ENCODE data around the gene SRMS. TPM values are rescaled to one million over a fixed set of nuclear protein-coding genes. Genes with fewer than 3 reads are reported as not detected.

Gene SRMS
- total and polyA plus RNA-seq, 7 donors: 0.19 to 2.4 TPM; not detected in 5

DNA sequence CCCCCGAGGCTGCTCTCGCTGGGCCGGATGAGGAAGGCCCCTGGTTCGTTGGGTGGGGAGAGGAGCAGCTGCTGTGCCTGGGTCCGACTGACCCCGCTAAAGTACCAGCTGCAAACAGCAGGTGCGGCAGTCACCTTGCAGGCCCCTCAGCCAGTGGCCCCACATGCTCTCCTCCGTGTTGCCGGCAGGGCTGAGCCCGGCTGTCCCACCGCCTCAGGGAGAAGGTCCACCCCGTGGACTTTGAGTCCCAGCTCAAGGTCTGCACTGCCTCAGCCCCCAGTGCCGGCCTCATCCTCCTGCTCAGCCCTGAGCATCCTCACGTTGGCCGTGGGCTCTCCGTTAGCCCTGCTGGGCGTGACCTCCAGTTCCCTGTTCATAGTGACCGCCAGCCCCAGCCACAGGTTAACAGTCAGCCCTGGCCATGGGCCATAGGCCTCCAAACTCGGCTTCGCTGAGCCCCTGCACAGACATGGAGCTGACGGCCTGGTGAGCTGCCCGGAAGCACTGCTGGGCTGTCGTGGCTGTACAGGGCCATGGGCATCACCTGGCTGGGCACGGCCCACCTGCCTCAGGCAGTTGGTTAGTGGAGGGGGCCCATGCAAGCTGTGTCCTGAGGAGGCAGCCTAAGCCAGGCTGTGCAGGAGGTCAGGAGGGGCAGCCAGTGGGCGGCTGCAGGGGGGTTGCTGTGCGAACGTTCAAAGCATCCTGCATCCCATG lies 3.1 kb downstream of the SRMS start:
- intact Hi-C loops (cut with DNase I): no loop called here
- Histone ChIP-seq H3K9me3 (no peaks in the 10 kb centered on the region), H3K4me3 (no peak overlapping the region), H3K27ac (no peak overlapping the region), H3K27me3 (peaks cover 0 to 47% (median 35%) of the 10 kb centered on the region in 3 donors), H3K36me3 (no peaks in the 10 kb centered on the region), H3K4me1 (no peaks in the 10 kb centered on the region)
- DNase-seq: no peak
- TF ChIP-seq POLR2AphosphoS5 (IDR thresholded peaks at IDR 0.05): no peak
- no peak for TF ChIP-seq EP300 (IDR thresholded peaks at IDR 0.05)
- no peak for TF ChIP-seq POLR2A (IDR thresholded peaks at IDR 0.05)
- TF ChIP-seq, protein P1, sequence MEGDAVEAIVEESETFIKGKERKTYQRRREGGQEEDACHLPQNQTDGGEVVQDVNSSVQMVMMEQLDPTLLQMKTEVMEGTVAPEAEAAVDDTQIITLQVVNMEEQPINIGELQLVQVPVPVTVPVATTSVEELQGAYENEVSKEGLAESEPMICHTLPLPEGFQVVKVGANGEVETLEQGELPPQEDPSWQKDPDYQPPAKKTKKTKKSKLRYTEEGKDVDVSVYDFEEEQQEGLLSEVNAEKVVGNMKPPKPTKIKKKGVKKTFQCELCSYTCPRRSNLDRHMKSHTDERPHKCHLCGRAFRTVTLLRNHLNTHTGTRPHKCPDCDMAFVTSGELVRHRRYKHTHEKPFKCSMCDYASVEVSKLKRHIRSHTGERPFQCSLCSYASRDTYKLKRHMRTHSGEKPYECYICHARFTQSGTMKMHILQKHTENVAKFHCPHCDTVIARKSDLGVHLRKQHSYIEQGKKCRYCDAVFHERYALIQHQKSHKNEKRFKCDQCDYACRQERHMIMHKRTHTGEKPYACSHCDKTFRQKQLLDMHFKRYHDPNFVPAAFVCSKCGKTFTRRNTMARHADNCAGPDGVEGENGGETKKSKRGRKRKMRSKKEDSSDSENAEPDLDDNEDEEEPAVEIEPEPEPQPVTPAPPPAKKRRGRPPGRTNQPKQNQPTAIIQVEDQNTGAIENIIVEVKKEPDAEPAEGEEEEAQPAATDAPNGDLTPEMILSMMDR (IDR thresholded peaks at IDR 0.05): no peak
- 21 to 68% methylated on average over 27 of the region's 27 CpGs for WGBS, 2 donors

DNA sequence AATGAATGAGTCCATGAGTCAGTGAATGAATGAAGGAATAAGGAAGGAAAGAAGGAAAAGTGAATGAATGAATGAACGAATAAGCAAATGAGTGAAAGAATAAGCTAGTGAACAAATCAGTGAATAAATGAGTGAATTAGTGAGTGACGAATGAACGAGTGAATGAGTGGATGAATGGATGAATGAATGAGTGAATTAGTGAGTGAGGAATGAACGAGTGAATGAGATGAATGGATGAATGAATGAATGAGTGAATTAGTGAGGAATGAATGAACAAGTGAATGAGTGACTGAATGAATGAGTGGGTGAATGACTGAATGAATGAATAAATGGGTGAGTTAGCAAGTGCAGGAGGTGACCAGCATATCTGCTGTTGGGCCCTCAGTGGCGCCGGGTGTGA lies 3.8 kb downstream of the SRMS start:
- TF ChIP-seq, protein P1 (IDR thresholded peaks at IDR 0.05): no peak
- TF ChIP-seq POLR2AphosphoS5 (IDR thresholded peaks at IDR 0.05) (no peak), EP300 (IDR thresholded peaks at IDR 0.05) (no peak), POLR2A (IDR thresholded peaks at IDR 0.05) (no peak)
- 71 to 87% methylated on average over 6 of the region's 6 CpGs for WGBS, 2 donors

DNA sequence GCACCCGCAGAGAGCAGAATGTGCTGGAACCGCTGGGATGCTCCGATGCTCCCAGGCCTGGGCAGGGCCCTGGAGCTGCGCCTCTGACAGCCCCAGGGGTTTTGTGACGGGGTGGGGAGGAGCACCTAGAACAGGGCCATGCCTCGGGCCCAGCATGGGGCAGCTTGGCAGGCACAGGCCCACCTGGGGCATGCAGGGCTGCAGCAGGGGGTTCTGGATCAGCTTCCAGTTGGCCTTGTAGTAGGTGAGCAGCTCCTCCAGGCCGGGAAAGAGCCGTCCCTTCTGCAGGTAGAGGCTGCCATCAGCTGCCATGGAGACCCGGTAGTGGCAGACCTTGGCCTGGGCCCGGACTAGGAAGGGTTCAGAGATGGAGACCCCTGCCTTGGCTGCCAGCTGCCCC lies 4.4 kb downstream of the SRMS start:
- intact Hi-C loops (cut with DNase I): no loop called here
- peaks cover 0 to 36% (median 24%) of the 10 kb centered on the region in 3 donors for H3K27me3 ChIP-seq
- H3K27ac ChIP-seq: no peak overlapping the region
- peaks cover 0 to 4% (median 1%) of the 10 kb centered on the region in 4 donors for H3K4me1 ChIP-seq
- no peak for DNase-seq
- no peak overlapping the region for H3K4me3 ChIP-seq
- no peaks in the 10 kb centered on the region for H3K36me3 ChIP-seq
- WGBS, 2 donors: 83 to 90% methylated on average over 10 of the region's 10 CpGs
- H3K9me3 ChIP-seq: no peaks in the 10 kb centered on the region
- TF ChIP-seq, protein P1 (IDR thresholded peaks at IDR 0.05): no peak
- TF ChIP-seq EP300 (IDR thresholded peaks at IDR 0.05): no peak
- no peak for TF ChIP-seq POLR2A (IDR thresholded peaks at IDR 0.05)
- no peak for TF ChIP-seq POLR2AphosphoS5 (IDR thresholded peaks at IDR 0.05)

More for the DNA sequence above, 3.8 kb downstream of the SRMS start:
- no peaks in the 10 kb centered on the region for H3K36me3 ChIP-seq
- no peaks in the 10 kb centered on the region for H3K4me1 ChIP-seq
- peaks cover 0 to 42% (median 30%) of the 10 kb centered on the region in 3 donors for H3K27me3 ChIP-seq
- no peak for DNase-seq
- no peak overlapping the region for H3K27ac ChIP-seq
- intact Hi-C loops (cut with DNase I): no loop called here
- H3K4me3 ChIP-seq: no peak overlapping the region
- H3K9me3 ChIP-seq: no peaks in the 10 kb centered on the region

DNA sequence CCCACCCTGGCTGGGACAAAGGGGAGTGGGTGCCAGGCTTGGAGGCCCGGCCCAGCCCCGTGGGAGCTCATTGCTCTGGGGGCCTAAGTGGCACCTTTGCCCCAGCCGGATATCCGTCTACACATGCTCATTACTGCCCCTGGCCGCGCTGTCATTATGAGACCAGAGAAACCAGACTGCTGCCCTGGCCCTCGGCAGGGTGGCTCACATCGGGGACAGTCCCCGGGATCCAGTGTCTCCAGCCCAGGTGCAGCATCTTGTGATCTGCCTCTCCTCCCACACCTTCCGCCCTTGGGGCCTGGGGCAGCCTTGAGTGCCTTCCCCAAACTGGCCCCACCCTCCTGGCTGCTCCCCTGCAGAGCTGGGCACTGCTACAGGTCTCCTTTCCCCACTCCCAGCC lies 4.9 kb downstream of the SRMS start:
- WGBS, 2 donors: 78 to 79% methylated on average over 10 of the region's 10 CpGs
- no peak for DNase-seq
- H3K9me3 ChIP-seq: no peaks in the 10 kb centered on the region
- H3K4me3 ChIP-seq: no peak overlapping the region
- peaks cover 0 to 8% (median 6%) of the 10 kb centered on the region in 4 donors for H3K4me1 ChIP-seq
- H3K36me3 ChIP-seq: no peaks in the 10 kb centered on the region
- no peak overlapping the region for H3K27ac ChIP-seq
- H3K27me3 ChIP-seq: peaks cover under 1 to 33% (median 20%) of the 10 kb centered on the region in 3 donors
- intact Hi-C loops (cut with DNase I): no loop called here
- TF ChIP-seq POLR2AphosphoS5 (IDR thresholded peaks at IDR 0.05) (no peak), EP300 (IDR thresholded peaks at IDR 0.05) (no peak), POLR2A (IDR thresholded peaks at IDR 0.05) (no peak)
- TF ChIP-seq, protein P1 (IDR thresholded peaks at IDR 0.05): no peak
